HepG2 (cell line): ENCODE results near the gene TLR1.

ENCODE experiments used
- HNF4A ChIP-seq: sonication (generic); formaldehyde crosslinking; IDR thresholded peaks from 2 replicates; pipeline ENCODE4 v1.4.0; 2020; ENCODE audit warnings: missing genetic modification reagents
- IKZF1 ChIP-seq: fragments of 450-650 bp; IDR thresholded peaks from 2 replicates; pipeline ENCODE4 v1.7.1; 2016

GRCh38 chr4:38800366-38800765 lies 4.2 kb downstream of the TLR1 start:
- no peak for TF ChIP-seq IKZF1
- no peak for TF ChIP-seq HNF4A (CRISPR knock-in tag)
